RWPE2 (cell line): ENCODE measurements around the gene KLHL26.

Experiments used
- ATAC-seq: fragments of 200-7000 bp; cut with Tn5 transposase; 3 replicates; pipeline ENCODE4 v1.9.1; 2021; ENCODE audit warnings: low read depth
- DNase-seq: peaks from one replicate; pipeline ENCODE4 v3.0.0-alpha.2; 2020; ENCODE audit warnings: low spot score
- H3K27ac ChIP-seq: fragments of 450-650 bp; 2 replicates; pipeline ENCODE4 v1.5.1; 2017; ENCODE audit warnings: mild to moderate bottlenecking; ENCODE audit not compliant: poor library complexity, severe bottlenecking
- H3K27me3 ChIP-seq: fragments of 250-450 bp; sonication (Bioruptor Pico); 2 replicates; pipeline ENCODE4 v1.5.1; 2021; ENCODE audit warnings: mild to moderate bottlenecking, moderate library complexity; ENCODE audit not compliant: insufficient read depth, poor library complexity, severe bottlenecking
- H3K36me3 ChIP-seq: fragments of 250-450 bp; sonication (Bioruptor Pico); 2 replicates; pipeline ENCODE4 v1.5.1; 2020; ENCODE audit warnings: low read depth, mild to moderate bottlenecking, moderate library complexity
- H3K4me1 ChIP-seq: fragments of 250-450 bp; sonication (Bioruptor Pico); 2 replicates; pipeline ENCODE4 v1.5.1; 2021; ENCODE audit warnings: mild to moderate bottlenecking, moderate library complexity; ENCODE audit not compliant: insufficient read depth, poor library complexity, severe bottlenecking
- H3K4me3 ChIP-seq: fragments of 250-450 bp; sonication (Bioruptor Pico); 2 replicates; pipeline ENCODE4 v1.5.1; 2021; ENCODE audit warnings: mild to moderate bottlenecking, moderate library complexity; ENCODE audit not compliant: severe bottlenecking
- H3K9me3 ChIP-seq: fragments of 250-450 bp; sonication (Bioruptor Pico); 2 replicates; pipeline ENCODE4 v1.5.1; 2021; ENCODE audit warnings: mild to moderate bottlenecking, moderate library complexity; ENCODE audit not compliant: severe bottlenecking
- TF ChIP-seq, protein P1 (sequence below): fragments of 450-650 bp; IDR thresholded peaks from one replicate; pipeline ENCODE4 v1.5.1; 2017; ENCODE audit warnings: mild to moderate bottlenecking, moderate library complexity; ENCODE audit not compliant: poor library complexity, severe bottlenecking

Gene KLHL26

DNA sequence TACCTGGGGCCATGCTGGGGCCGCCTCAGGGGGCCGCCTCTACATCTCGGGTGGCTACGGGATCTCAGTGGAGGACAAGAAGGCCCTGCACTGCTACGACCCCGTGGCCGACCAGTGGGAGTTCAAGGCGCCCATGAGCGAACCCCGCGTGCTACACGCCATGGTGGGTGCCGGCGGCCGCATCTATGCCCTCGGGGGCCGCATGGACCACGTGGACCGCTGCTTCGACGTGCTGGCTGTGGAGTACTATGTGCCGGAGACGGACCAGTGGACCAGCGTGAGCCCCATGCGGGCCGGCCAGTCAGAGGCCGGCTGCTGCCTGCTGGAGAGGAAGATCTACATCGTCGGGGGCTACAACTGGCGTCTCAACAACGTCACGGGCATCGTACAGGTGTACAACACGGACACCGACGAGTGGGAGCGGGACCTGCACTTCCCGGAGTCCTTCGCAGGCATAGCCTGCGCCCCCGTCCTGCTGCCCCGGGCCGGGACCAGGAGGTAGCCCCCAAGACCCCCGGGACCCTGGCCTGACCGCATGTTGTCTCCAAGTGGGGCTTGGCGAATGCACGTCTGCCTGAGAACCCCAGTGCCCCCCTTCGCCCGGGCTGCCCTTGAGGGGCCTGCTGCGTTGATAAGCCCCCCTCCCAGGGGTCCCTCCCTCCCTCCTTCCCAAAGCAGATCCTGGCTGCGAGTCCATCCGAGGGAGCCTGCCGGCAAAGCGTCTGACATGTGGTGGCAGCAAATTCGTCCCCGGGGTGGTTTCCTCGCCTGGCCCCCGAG is 32.1 kb downstream of the KLHL26 start:
- Histone ChIP-seq H3K36me3 (no peaks in the 10 kb centered on the region), H3K9me3 (no peaks in the 10 kb centered on the region), H3K4me1 (no peaks in the 10 kb centered on the region), H3K4me3 (no peak overlapping the region), H3K27me3 (no peaks in the 10 kb centered on the region), H3K27ac (no peak overlapping the region)
- TF ChIP-seq, protein P1, sequence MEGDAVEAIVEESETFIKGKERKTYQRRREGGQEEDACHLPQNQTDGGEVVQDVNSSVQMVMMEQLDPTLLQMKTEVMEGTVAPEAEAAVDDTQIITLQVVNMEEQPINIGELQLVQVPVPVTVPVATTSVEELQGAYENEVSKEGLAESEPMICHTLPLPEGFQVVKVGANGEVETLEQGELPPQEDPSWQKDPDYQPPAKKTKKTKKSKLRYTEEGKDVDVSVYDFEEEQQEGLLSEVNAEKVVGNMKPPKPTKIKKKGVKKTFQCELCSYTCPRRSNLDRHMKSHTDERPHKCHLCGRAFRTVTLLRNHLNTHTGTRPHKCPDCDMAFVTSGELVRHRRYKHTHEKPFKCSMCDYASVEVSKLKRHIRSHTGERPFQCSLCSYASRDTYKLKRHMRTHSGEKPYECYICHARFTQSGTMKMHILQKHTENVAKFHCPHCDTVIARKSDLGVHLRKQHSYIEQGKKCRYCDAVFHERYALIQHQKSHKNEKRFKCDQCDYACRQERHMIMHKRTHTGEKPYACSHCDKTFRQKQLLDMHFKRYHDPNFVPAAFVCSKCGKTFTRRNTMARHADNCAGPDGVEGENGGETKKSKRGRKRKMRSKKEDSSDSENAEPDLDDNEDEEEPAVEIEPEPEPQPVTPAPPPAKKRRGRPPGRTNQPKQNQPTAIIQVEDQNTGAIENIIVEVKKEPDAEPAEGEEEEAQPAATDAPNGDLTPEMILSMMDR, result no peak
- ATAC-seq (no peak), DNase-seq (no peak)

DNA sequence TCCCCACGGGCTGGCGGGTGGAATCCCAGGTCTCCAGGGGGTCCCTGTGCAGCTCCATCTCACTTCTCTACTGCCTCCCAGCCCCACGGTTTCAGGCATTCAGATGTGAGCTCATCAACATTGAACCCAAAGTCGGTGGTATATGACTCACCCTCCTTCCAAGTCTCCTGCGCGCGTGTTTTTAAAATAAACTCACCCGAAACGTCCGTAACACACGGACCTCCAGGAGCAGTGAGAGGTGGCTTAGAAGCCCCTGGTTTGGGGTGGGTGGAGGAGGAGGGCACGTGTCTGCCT is 32.6 kb downstream of the KLHL26 start:
- ATAC-seq (no peak), DNase-seq (no peak)
- Histone ChIP-seq H3K4me1 (no peaks in the 10 kb centered on the region), H3K36me3 (no peaks in the 10 kb centered on the region), H3K4me3 (no peak overlapping the region), H3K9me3 (no peaks in the 10 kb centered on the region), H3K27me3 (no peaks in the 10 kb centered on the region), H3K27ac (no peak overlapping the region)
- TF ChIP-seq, protein P1, result no peak

DNA sequence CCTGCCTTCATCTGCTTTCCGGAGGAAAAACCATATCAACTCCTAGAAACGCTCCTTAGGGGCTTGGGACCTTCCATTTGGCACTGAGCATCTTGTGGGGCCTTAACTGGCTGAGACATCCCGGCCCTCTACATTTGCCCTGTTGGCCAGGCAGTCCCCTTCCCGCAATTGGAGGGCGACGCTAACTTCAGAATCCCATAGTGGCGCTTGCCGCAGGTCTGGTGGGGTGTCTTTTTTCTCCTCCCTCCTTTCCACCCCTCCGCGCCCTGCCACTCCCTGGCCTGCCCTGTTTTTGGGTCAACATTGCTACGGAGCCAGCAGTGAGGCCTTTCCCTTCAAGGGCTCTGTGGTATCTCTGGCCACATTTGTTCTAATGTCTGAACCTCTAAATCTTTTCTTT is 33.1 kb downstream of the KLHL26 start:
- no peaks in the 10 kb centered on the region for H3K4me1 ChIP-seq
- ATAC-seq (no peak), DNase-seq (no peak)

DNA sequence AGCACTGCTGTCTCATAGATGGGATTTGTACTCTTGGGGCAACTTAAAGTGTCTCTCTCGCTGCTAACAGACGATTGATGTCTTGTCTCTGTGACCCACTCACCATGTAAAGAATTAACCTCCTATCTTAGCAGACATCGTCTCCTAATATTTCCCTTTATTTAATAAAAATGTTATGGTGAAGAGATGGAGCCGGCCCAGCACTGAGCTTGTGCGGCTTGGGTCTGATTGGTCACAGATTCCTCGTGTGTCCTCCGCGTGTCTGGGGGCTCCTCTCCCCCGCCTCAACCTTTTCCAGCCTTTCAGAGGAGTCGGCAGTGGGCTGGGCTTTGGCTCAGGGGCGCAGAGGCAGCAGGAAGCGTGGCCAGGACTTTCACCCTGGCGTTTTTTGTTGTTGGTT is 33.5 kb downstream of the KLHL26 start:
- Histone ChIP-seq H3K9me3 (no peaks in the 10 kb centered on the region), H3K4me3 (no peak overlapping the region), H3K4me1 (no peaks in the 10 kb centered on the region), H3K36me3 (no peaks in the 10 kb centered on the region), H3K27me3 (no peaks in the 10 kb centered on the region), H3K27ac (no peak overlapping the region)
- TF ChIP-seq, protein P1, result no peak
- no peak for DNase-seq
- ATAC-seq, result no peak

More for the DNA sequence above, 33.1 kb downstream of the KLHL26 start:
- Histone ChIP-seq H3K4me3 (no peak overlapping the region), H3K9me3 (no peaks in the 10 kb centered on the region), H3K36me3 (no peaks in the 10 kb centered on the region), H3K27me3 (no peaks in the 10 kb centered on the region), H3K27ac (no peak overlapping the region)
- TF ChIP-seq, protein P1, result no peak

DNA sequence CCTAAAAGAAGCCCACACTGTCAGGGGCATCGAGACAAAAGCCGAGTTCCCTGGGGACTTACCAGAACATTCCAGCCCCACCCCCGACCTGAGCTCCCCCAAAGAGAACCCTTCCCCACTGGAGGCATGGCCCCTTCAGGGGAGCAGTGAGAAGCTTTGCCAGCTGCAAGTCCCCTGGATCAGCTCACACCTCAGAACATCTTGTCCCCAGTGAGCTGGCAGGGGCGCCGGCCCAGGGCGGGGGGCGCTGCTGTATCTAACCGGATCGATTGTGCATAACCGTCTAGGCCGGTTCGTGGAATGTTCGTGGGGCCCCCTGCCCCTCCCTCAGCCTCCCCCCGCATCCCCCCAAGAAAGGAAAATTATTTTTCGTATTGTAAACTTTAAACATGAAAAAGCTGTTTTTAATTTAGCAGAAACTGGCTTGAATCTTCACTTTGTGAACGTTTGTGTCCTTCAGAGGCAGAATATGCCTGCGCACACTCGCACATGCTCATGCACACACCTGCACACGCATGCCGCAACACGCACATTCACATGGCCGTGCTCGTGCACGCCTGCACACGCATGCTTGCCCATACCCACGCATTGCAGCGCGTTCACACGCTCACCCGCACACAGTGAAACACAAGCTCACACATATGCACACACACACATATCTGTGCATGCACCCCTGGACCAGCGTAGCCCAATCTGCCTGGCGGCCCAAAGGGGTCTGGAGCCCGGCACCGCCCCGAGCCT is 34.6 kb downstream of the KLHL26 start:
- TF ChIP-seq, protein P1, result no peak
- Histone ChIP-seq H3K4me1 (no peaks in the 10 kb centered on the region), H3K4me3 (no peak overlapping the region), H3K9me3 (no peaks in the 10 kb centered on the region), H3K27ac (no peak overlapping the region), H3K36me3 (no peaks in the 10 kb centered on the region), H3K27me3 (no peaks in the 10 kb centered on the region)
- ATAC-seq, result no peak
- no peak for DNase-seq
